RWPE2 (cell line): ENCODE data around the gene TMEM184A.

Experiments
- ATAC-seq: fragments of 200-7000 bp; cut with Tn5 transposase; 3 replicates; pipeline ENCODE4 v1.9.1; 2021; ENCODE audit warnings: low read depth
- DNase-seq: peaks from one replicate; pipeline ENCODE4 v3.0.0-alpha.2; 2020; ENCODE audit warnings: low spot score
- H3K27ac ChIP-seq: fragments of 450-650 bp; 2 replicates; pipeline ENCODE4 v1.5.1; 2017; ENCODE audit warnings: mild to moderate bottlenecking; ENCODE audit not compliant: poor library complexity, severe bottlenecking
- H3K27me3 ChIP-seq: fragments of 250-450 bp; sonication (Bioruptor Pico); 2 replicates; pipeline ENCODE4 v1.5.1; 2021; ENCODE audit warnings: mild to moderate bottlenecking, moderate library complexity; ENCODE audit not compliant: insufficient read depth, poor library complexity, severe bottlenecking
- H3K36me3 ChIP-seq: fragments of 250-450 bp; sonication (Bioruptor Pico); 2 replicates; pipeline ENCODE4 v1.5.1; 2020; ENCODE audit warnings: low read depth, mild to moderate bottlenecking, moderate library complexity
- H3K4me1 ChIP-seq: fragments of 250-450 bp; sonication (Bioruptor Pico); 2 replicates; pipeline ENCODE4 v1.5.1; 2021; ENCODE audit warnings: mild to moderate bottlenecking, moderate library complexity; ENCODE audit not compliant: insufficient read depth, poor library complexity, severe bottlenecking
- H3K4me3 ChIP-seq: fragments of 250-450 bp; sonication (Bioruptor Pico); 2 replicates; pipeline ENCODE4 v1.5.1; 2021; ENCODE audit warnings: mild to moderate bottlenecking, moderate library complexity; ENCODE audit not compliant: severe bottlenecking
- H3K9me3 ChIP-seq: fragments of 250-450 bp; sonication (Bioruptor Pico); 2 replicates; pipeline ENCODE4 v1.5.1; 2021; ENCODE audit warnings: mild to moderate bottlenecking, moderate library complexity; ENCODE audit not compliant: severe bottlenecking
- CTCF ChIP-seq: fragments of 450-650 bp; IDR thresholded peaks from one replicate; pipeline ENCODE4 v1.5.1; 2017; ENCODE audit warnings: mild to moderate bottlenecking, moderate library complexity; ENCODE audit not compliant: poor library complexity, severe bottlenecking

The TMEM184A gene

GRCh38 chr7:1538544-1539180, 17.3 kb downstream of the TMEM184A start:
- ATAC-seq, result no peak
- Histone ChIP-seq H3K9me3 (no peaks in the 10 kb centered on the region), H3K27ac (peak overlapping the region; percentile 72), H3K4me3 (no peak overlapping the region), H3K27me3 (no peaks in the 10 kb centered on the region), H3K36me3 (peaks cover 39% of the 10 kb centered on the region), H3K4me1 (peaks cover 22% of the 10 kb centered on the region)
- no peak for TF ChIP-seq CTCF
- no peak for DNase-seq

- Histone ChIP-seq H3K9me3 (no peaks in the 10 kb centered on the region), H3K36me3 (peaks cover 35% of the 10 kb centered on the region), H3K4me3 (peak overlapping the region; percentile 26), H3K27ac (peak overlapping the region; percentile 72), H3K27me3 (no peaks in the 10 kb centered on the region), H3K4me1 (peaks cover 29% of the 10 kb centered on the region)
- no peak for TF ChIP-seq CTCF
- ATAC-seq (peak; percentile 0; the same call in 1 of the 3 replicates), DNase-seq (peak; percentile 79)
These were observed 18.2 kb downstream of the TMEM184A start for GRCh38 chr7:1537535-1538412.

- ATAC-seq, result peak; percentile 70
These were observed 19.1 kb downstream of the TMEM184A start for GRCh38 chr7:1536743-1537534.

GRCh38 chr7:1536455-1536742, 19.6 kb downstream of the TMEM184A start:
- no peak for TF ChIP-seq CTCF
- ATAC-seq, result no peak
- H3K27ac ChIP-seq, result peak overlapping the region; percentile 72
- no peaks in the 10 kb centered on the region for H3K9me3 ChIP-seq
- H3K27me3 ChIP-seq, result no peaks in the 10 kb centered on the region
- no peak overlapping the region for H3K4me3 ChIP-seq
- H3K4me1 ChIP-seq, result peaks cover 34% of the 10 kb centered on the region
- peaks cover 23% of the 10 kb centered on the region for H3K36me3 ChIP-seq
- no peak for DNase-seq

More at GRCh38 chr7:1536743-1537534, 19.1 kb downstream of the TMEM184A start:
- Histone ChIP-seq H3K27ac (peak overlapping the region; percentile 72), H3K27me3 (no peaks in the 10 kb centered on the region), H3K4me1 (peaks cover 31% of the 10 kb centered on the region), H3K9me3 (no peaks in the 10 kb centered on the region), H3K36me3 (peaks cover 28% of the 10 kb centered on the region), H3K4me3 (peak overlapping the region; percentile 26)
- peak; percentile 98 for DNase-seq
- TF ChIP-seq CTCF, result no peak
